Parathyroid adenoma (tissue), 2 donors: ENCODE results near the gene MCRIP2.

ENCODE experiments used
- H2AFZ ChIP-seq: fragments of 300-600 bp; sonication (generic); one replicate; pipeline ENCODE4 v1.7.0; 2017; ENCODE audit warnings: antibody characterized with exemption, mild to moderate bottlenecking
- H3K27ac ChIP-seq: fragments of 300-600 bp; sonication (generic); one replicate; pipeline ENCODE4 v1.7.0; 2017
- H3K27me3 ChIP-seq: fragments of 300-600 bp; sonication (generic); one replicate; pipeline ENCODE4 v1.7.0; 2017; ENCODE audit warnings: low read length; ENCODE audit not compliant: control insufficient read depth, insufficient read depth
- H3K36me3 ChIP-seq: fragments of 300-600 bp; sonication (generic); one replicate; pipeline ENCODE4 v1.7.0; 2017; ENCODE audit warnings: low read length; ENCODE audit not compliant: control insufficient read depth, insufficient read depth
- H3K4me1 ChIP-seq: fragments of 300-600 bp; sonication (generic); one replicate; pipeline ENCODE4 v1.7.0; 2017; ENCODE audit warnings: control low read depth
- H3K4me2 ChIP-seq: fragments of 300-600 bp; sonication (generic); one replicate; pipeline ENCODE4 v1.7.0; 2017; ENCODE audit warnings: low read length
- H3K4me3 ChIP-seq: fragments of 300-600 bp; sonication (generic); one replicate; pipeline ENCODE4 v1.7.0; 2017; ENCODE audit warnings: low read depth, low read length
- H3K79me2 ChIP-seq: fragments of 300-600 bp; sonication (generic); one replicate; pipeline ENCODE4 v1.7.0; 2017; ENCODE audit warnings: control low read depth
- H3K9ac ChIP-seq: fragments of 300-600 bp; sonication (generic); one replicate; pipeline ENCODE4 v1.7.0; 2017; ENCODE audit warnings: mild to moderate bottlenecking
- H3K9me3 ChIP-seq: fragments of 300-600 bp; sonication (generic); one replicate; pipeline ENCODE4 v1.7.0; 2017; ENCODE audit warnings: low read length; ENCODE audit not compliant: control insufficient read depth
- TF ChIP-seq, protein P1 (sequence below): fragments of 300-600 bp; sonication (generic); IDR thresholded peaks from one replicate; pipeline ENCODE4 v1.7.0; 2017; ENCODE audit warnings: antibody characterized with exemption, mild to moderate bottlenecking
- donor health status: primary hyperparathyroidism.

MCRIP2 gene

DNA sequence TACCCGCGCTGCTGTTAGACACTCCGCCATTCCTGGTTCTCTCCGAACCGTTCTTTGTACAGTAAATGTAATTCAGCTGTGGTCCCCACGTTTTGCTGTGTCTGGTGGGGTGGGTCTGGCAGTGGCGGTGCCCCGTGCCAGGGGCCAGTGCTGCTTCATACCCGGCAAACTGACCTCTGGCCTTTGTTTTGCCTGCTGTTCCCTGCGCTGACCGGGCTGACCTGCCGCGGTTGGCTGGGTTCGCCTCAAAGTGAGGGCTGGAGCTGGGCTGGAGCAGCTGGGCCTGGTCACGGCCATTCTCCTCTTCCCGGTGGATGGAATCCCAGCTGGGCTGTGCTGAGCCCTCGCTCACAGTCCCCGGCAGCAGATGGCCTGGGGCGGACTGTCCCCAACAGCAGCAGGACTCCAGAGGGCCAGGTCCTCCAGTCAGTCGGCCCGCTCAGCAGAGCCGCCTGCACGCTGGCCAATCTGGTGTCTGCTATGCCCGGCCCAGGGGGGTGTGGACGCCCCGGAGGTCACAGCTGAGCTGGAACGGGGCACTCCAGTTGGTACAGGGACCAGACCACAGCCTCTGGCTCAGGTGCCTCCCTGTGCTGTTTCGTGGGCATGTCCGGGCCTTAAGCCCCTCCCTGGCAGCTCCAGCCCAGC is 12.3 kb upstream of the MCRIP2 start:
- Histone ChIP-seq H3K4me1 (no peaks in the 10 kb centered on the region), H3K9me3 (no peaks in the 10 kb centered on the region), H3K9ac (no peak overlapping the region), H3K4me3 (no peak overlapping the region), H3K27ac (no peak overlapping the region), H3K79me2 (no peaks in the 10 kb centered on the region), H3K27me3 (no peaks in the 10 kb centered on the region), H2AFZ (no peak overlapping the region), H3K4me2 (no peak overlapping the region), H3K36me3 (no peaks in the 10 kb centered on the region)
- TF ChIP-seq, protein P1, sequence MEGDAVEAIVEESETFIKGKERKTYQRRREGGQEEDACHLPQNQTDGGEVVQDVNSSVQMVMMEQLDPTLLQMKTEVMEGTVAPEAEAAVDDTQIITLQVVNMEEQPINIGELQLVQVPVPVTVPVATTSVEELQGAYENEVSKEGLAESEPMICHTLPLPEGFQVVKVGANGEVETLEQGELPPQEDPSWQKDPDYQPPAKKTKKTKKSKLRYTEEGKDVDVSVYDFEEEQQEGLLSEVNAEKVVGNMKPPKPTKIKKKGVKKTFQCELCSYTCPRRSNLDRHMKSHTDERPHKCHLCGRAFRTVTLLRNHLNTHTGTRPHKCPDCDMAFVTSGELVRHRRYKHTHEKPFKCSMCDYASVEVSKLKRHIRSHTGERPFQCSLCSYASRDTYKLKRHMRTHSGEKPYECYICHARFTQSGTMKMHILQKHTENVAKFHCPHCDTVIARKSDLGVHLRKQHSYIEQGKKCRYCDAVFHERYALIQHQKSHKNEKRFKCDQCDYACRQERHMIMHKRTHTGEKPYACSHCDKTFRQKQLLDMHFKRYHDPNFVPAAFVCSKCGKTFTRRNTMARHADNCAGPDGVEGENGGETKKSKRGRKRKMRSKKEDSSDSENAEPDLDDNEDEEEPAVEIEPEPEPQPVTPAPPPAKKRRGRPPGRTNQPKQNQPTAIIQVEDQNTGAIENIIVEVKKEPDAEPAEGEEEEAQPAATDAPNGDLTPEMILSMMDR: no peak

DNA sequence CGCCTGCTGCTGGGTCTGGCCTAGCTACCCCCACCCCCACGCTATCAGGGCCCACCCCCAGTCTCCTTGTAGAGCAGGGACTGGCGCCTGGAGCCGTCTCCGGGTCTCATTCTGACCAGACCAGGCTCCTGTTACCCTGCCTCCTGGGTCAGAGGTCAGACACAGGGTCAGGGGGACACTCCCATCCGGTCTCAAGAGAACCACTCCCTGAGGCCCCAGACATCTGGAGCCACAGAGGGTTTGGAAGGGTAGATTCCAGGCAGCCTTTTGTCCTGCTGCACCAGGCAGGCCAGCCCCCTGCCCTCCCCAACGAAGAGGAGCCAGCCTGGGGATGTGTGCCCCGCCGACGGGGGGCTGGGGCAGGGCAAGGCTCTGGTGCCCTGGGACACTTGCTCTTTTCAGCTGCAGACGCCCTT is 11.8 kb upstream of the MCRIP2 start:
- TF ChIP-seq, protein P1: no peak
- Histone ChIP-seq H3K9ac (no peak overlapping the region), H3K36me3 (no peaks in the 10 kb centered on the region), H3K27ac (no peak overlapping the region), H3K79me2 (no peaks in the 10 kb centered on the region), H3K4me3 (no peak overlapping the region), H2AFZ (no peak overlapping the region), H3K9me3 (no peaks in the 10 kb centered on the region), H3K4me2 (no peak overlapping the region), H3K27me3 (no peaks in the 10 kb centered on the region), H3K4me1 (no peaks in the 10 kb centered on the region)

DNA sequence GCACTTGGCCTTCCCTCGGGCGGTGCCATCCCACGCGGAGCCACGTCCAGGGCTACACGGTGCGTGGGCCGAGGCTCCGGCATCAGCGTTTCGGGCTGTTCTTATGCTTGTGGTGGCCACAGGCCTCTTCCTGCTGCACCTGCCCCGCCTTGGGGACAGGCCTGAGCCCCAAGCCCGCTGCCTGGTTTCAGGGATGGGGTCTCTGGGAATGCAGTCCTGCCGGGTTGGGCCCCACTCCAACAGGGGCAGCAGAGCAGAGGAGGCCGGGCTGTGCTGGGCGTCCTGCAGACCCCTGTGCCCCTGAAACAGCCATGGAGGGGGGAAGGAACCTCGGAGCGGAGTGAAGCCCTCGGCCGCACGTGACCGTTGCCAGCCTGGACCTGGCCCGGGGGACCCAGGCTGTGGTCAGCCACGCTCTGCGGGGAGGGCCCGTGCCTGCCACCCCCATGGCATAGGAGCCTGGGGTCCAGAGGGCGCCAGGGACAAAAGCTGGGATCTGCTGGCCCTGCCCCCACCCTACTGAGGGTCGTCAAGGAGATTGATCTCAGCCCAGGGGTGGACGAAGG is 11.3 kb upstream of the MCRIP2 start:
- Histone ChIP-seq H3K4me1 (no peaks in the 10 kb centered on the region), H2AFZ (no peak overlapping the region), H3K4me3 (no peak overlapping the region), H3K4me2 (no peak overlapping the region), H3K9ac (no peak overlapping the region), H3K9me3 (no peaks in the 10 kb centered on the region), H3K79me2 (no peaks in the 10 kb centered on the region), H3K36me3 (no peaks in the 10 kb centered on the region), H3K27ac (no peak overlapping the region), H3K27me3 (no peaks in the 10 kb centered on the region)
- TF ChIP-seq, protein P1: no peak

DNA sequence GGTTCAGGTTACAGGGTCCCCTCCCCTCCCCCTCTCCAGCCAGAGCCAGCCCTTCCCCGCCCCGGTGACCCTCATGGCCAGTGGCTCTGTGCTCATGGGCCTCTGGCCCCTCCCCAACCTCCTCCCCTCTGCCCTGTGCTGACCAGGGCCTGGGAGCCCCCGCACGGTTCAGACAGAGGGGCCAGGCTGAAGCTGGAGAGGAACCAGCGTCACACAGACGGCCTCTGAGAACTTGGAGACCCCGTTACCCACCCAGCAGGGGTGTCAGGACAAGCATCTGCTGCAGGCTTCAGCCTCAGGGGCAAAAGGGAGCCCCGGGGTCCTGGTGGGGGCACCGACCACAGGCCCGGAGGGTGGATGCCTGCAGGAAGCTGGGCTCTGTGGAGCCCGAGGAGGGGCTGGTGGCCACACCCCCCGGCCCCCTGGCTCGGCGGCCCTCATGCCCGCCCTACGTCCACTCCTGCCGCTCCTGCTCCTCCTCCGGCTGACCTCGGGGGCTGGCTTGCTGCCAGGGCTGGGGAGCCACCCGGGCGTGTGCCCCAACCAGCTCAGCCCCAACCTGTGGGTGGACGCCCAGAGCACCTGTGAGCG is 10.7 kb upstream of the MCRIP2 start, which contains the start of gene WFIKKN1:
Gene WFIKKN1, plus strand, starts transcription at position 171 of the 591 bp plus-strand sequence. Its CDS starts 269 bp downstream, at position 440.
- Histone ChIP-seq H3K27ac (no peak within 1 kb of the TSS), H3K4me2 (no peak within 1 kb of the TSS), H3K9ac (no peak within 1 kb of the TSS), H3K4me1 (no peaks in the 10 kb centered on the region), H3K27me3 (no peaks in the 10 kb centered on the region), H3K79me2 (no peaks in the 10 kb centered on the region), H3K36me3 (no peaks in the 10 kb centered on the region), H3K9me3 (no peaks in the 10 kb centered on the region), H2AFZ (no peak within 1 kb of the TSS), H3K4me3 (no peak within 1 kb of the TSS)
- TF ChIP-seq, protein P1: no peak
